Pancreas (tissue), 10 donors: Measurements from ENCODE around the gene PTCD1. TPM values are rescaled to one million over a fixed set of nuclear protein-coding genes. Genes with fewer than 3 reads are reported as not detected.

Experiments
- ATAC-seq, 4 donors: fragments of 200-7000 bp; cut with Tn5 transposase; one replicate each; pipeline versions ENCODE4 v1.8.0 to v1.9.1; 2020; ENCODE audit warnings: mild to moderate bottlenecking in 4 of 4, moderate library complexity in 4 of 4
- DNase-seq, 6 donors: peaks; one replicate each; pipeline ENCODE4 v3.0.0-alpha.2; 2020
- FAIRE-seq: peaks from 2 replicates; lab custom pipeline; 2012; peaks lifted over from hg19 to GRCh38; lab: Jason Lieb, UNC
- H3K27ac ChIP-seq, 4 donors: fragments of 200-600 bp; sonication (generic); 1 replicate in 3 of 4; 2 replicates in 1 of 4; pipeline versions ENCODE4 v1.5.0 to v1.8.0; 2020
- H3K27me3 ChIP-seq, 4 donors: fragments of 200-600 bp; one replicate each; pipeline ENCODE4 v1.8.0; 2021
- H3K36me3 ChIP-seq, 3 donors: fragments of 200-600 bp; sonication (generic) in 1 of 3; one replicate each; pipeline versions ENCODE4 v1.5.0 to v1.8.0; 2020 to 2021
- H3K4me1 ChIP-seq, 3 donors: fragments of 200-600 bp; one replicate each; pipeline ENCODE4 v1.8.0; 2021
- H3K4me3 ChIP-seq, 4 donors: fragments of 200-600 bp; sonication (generic) in 2 of 4; one replicate each; pipeline versions ENCODE4 v1.5.0 to v1.8.0; 2020 to 2021
- H3K9me3 ChIP-seq, 4 donors: fragments of 200-600 bp; one replicate each; pipeline ENCODE4 v1.8.0; 2021
- CTCF ChIP-seq, 4 donors: fragments of 200-600 bp; sonication (generic) in 3 of 4; IDR thresholded peaks; one replicate each; pipeline versions ENCODE4 v1.5.0 to v1.8.0; 2021; ENCODE audit warnings: antibody characterized with exemption in 4 of 4
- WGBS, 2 donors: extraction: QIAGEN DNeasy Blood & Tissue Kit; methylation state at CpG; one replicate each; pipeline ENCODE4 v1.1.7; 2013; 5-methylcytosine and 5-hydroxymethylcytosine counted together
- intact Hi-C, 3 donors: fragments of 100-400 bp; cut with DNase I; formaldehyde crosslinking; loops; one replicate each; pipeline versions ENCODE4 v1.11.1 to v1.14.2; 2022
- polyA plus RNA-seq, 2 donors: library from polyadenylated mRNA; stranded (reverse); fragments of 200-250 nt; gene quantifications; one replicate each; pipeline ENCODE4 v1.2.3, GENCODE V29; 2013
- total RNA-seq, 6 donors: library from RNA; stranded (reverse); fragmentation: NEBNext Ultra II Directional in 4 of 6; extraction: Animal tissue kit (Norgen Biotek cat#: 25700) in 4 of 6; gene quantifications; one replicate each; pipeline versions ENCODE4 v1.2.1 to v1.2.4, GENCODE V29; 2021 to 2023
- donor health status: healthy with polysubstance abuse.
- donor health status: DM: no; HTN: no; CAD: no; lungs with moderate emphysema.
- donor health status: DM: no; HTN: no; CAD: no.
- donor health status: control.
- donor health status: control.
- donor health status: Bipolar disorder and iron deficiency.
- donor health status: DM: yes; HTN: yes; CAD: no.
- donor health status: DM: no; HTN: no; CAD: no.
- donor health status: DM: no; HTN: no; CAD: no.
- donor health status: DM: yes; HTN: yes; CAD: no.

The PTCD1 gene
- total and polyA plus RNA-seq, 8 donors, result 1.4 to 4.0 (median 2.5) TPM

- Histone ChIP-seq H3K27ac (no peak overlapping the region), H3K4me1 (peaks cover 17 to 29% (median 24%) of the 10 kb centered on the region in 3 donors), H3K4me3 (no peak overlapping the region), H3K36me3 (peaks cover 0 to 24% (median 0%) of the 10 kb centered on the region in 3 donors), H3K27me3 (no peaks in the 10 kb centered on the region), H3K9me3 (no peaks in the 10 kb centered on the region)
- no peak for DNase-seq
- TF ChIP-seq CTCF (IDR thresholded peaks at IDR 0.05), result no peak
- no peak for ATAC-seq
- intact Hi-C loops, result no loop called here
- no peak for FAIRE-seq
- WGBS, 2 donors, result 34 to 56% methylated on average over 1 of the region's 1 CpG
Measured at GRCh38 chr7:99406557-99406956, 32.0 kb downstream of the PTCD1 start.

GRCh38 chr7:99404977-99405320, 33.6 kb downstream of the PTCD1 start:
- ATAC-seq (no peak), DNase-seq (no peak), FAIRE-seq (no peak)
- no peak overlapping the region for H3K4me3 ChIP-seq
- WGBS, 2 donors, result 91 to 93% methylated on average over 10 of the region's 10 CpGs
- H3K27ac ChIP-seq, result no peak overlapping the region
- peaks cover 17 to 20% (median 19%) of the 10 kb centered on the region in 3 donors for H3K4me1 ChIP-seq
- H3K9me3 ChIP-seq, result no peaks in the 10 kb centered on the region
- H3K36me3 ChIP-seq, result peaks cover 0 to 30% (median 0%) of the 10 kb centered on the region in 3 donors
- intact Hi-C loops, result no loop called here
- no peaks in the 10 kb centered on the region for H3K27me3 ChIP-seq
- TF ChIP-seq CTCF (IDR thresholded peaks at IDR 0.05), result no peak

- no peaks in the 10 kb centered on the region for H3K9me3 ChIP-seq
- no peak for TF ChIP-seq CTCF (IDR thresholded peaks at IDR 0.05)
- no peak overlapping the region for H3K4me3 ChIP-seq
- FAIRE-seq (no peak), DNase-seq (peak in 2 of 6 donors; percentile 56 to 76), ATAC-seq (no peak)
- 73 to 77% methylated on average over 18 of the region's 18 CpGs for WGBS, 2 donors
- H3K36me3 ChIP-seq, result peaks cover 0 to 36% (median 0%) of the 10 kb centered on the region in 3 donors
- H3K27me3 ChIP-seq, result no peaks in the 10 kb centered on the region
- no peak overlapping the region for H3K27ac ChIP-seq
- H3K4me1 ChIP-seq, result peaks cover 13 to 18% (median 17%) of the 10 kb centered on the region in 3 donors
- intact Hi-C loops, result no loop called here
Measured at GRCh38 chr7:99404235-99404976, 34.2 kb downstream of the PTCD1 start.

- intact Hi-C loops, result no loop called here
- peaks cover 0 to 39% (median 0%) of the 10 kb centered on the region in 3 donors for H3K36me3 ChIP-seq
- no peak for TF ChIP-seq CTCF (IDR thresholded peaks at IDR 0.05)
Measured at GRCh38 chr7:99403764-99404163, 34.8 kb downstream of the PTCD1 start.

GRCh38 chr7:99402854-99403253, 35.7 kb downstream of the PTCD1 start:
- intact Hi-C loops, result no loop called here
- no peak for ATAC-seq
- WGBS, 2 donors, result 98 to 100% methylated on average over 3 of the region's 3 CpGs

More at GRCh38 chr7:99403764-99404163, 34.8 kb downstream of the PTCD1 start:
- Histone ChIP-seq H3K4me1 (peaks cover 13 to 18% (median 17%) of the 10 kb centered on the region in 3 donors), H3K27ac (no peak overlapping the region), H3K27me3 (no peaks in the 10 kb centered on the region), H3K9me3 (no peaks in the 10 kb centered on the region), H3K4me3 (no peak overlapping the region)
- ATAC-seq, result no peak
- FAIRE-seq, result no peak
- no peak for DNase-seq
- WGBS, 2 donors, result 65 to 82% methylated on average over 5 of the region's 5 CpGs

More at GRCh38 chr7:99402854-99403253, 35.7 kb downstream of the PTCD1 start:
- no peak for FAIRE-seq
- H3K27me3 ChIP-seq, result no peaks in the 10 kb centered on the region
- no peak overlapping the region for H3K4me3 ChIP-seq
- no peak for TF ChIP-seq CTCF (IDR thresholded peaks at IDR 0.05)
- H3K27ac ChIP-seq, result no peak overlapping the region
- no peaks in the 10 kb centered on the region for H3K9me3 ChIP-seq
- peaks cover 13 to 18% (median 17%) of the 10 kb centered on the region in 3 donors for H3K4me1 ChIP-seq
- peaks cover 0 to 42% (median 0%) of the 10 kb centered on the region in 3 donors for H3K36me3 ChIP-seq
- DNase-seq, result no peak
